HG02973 (cell line): ENCODE measurements around the gene ACSBG1.

Source experiments
- ATAC-seq: cut with Tn5 transposase; IDR thresholded peaks from one replicate; pipeline ENCODE4 v1.9.1; 2021; ENCODE audit warnings: moderate library complexity; ENCODE audit not compliant: unreplicated experiment

Gene ACSBG1

GRCh38 chr15:78204351-78205309 lies 29.7 kb downstream of the ACSBG1 start:
- ATAC-seq = no peak

GRCh38 chr15:78203346-78204225 lies 30.8 kb downstream of the ACSBG1 start:
- no peak for ATAC-seq

- ATAC-seq = no peak
These were observed 32.8 kb downstream of the ACSBG1 start for GRCh38 chr15:78201281-78202190.

- no peak for ATAC-seq
These were observed 34.0 kb downstream of the ACSBG1 start for GRCh38 chr15:78200276-78200930.

- ATAC-seq = no peak
These were observed 36.7 kb downstream of the ACSBG1 start for GRCh38 chr15:78197632-78198031.

- no peak for ATAC-seq
These were observed 38.6 kb downstream of the ACSBG1 start for GRCh38 chr15:78195735-78196201.

- no peak for ATAC-seq
These were observed 39.8 kb downstream of the ACSBG1 start for GRCh38 chr15:78194568-78194925.

GRCh38 chr15:78193731-78194567 lies 40.4 kb downstream of the ACSBG1 start:
- ATAC-seq = no peak

GRCh38 chr15:78192826-78193594 lies 41.4 kb downstream of the ACSBG1 start:
- no peak for ATAC-seq

- no peak for ATAC-seq
These were observed 51.5 kb downstream of the ACSBG1 start for GRCh38 chr15:78182821-78183220.

GRCh38 chr15:78182336-78182700 lies 52.0 kb downstream of the ACSBG1 start:
- no peak for ATAC-seq

- ATAC-seq = no peak
These were observed 54.5 kb downstream of the ACSBG1 start for GRCh38 chr15:78179906-78180305.

- no peak for ATAC-seq
These were observed 55.0 kb downstream of the ACSBG1 start for GRCh38 chr15:78179286-78179840.

GRCh38 chr15:78178064-78178463 lies 56.3 kb downstream of the ACSBG1 start:
- ATAC-seq = no peak

- ATAC-seq = no peak
These were observed 56.9 kb downstream of the ACSBG1 start for GRCh38 chr15:78177447-78177873.

- ATAC-seq = no peak
These were observed 59.0 kb downstream of the ACSBG1 start for GRCh38 chr15:78175330-78175729.

GRCh38 chr15:78174401-78174800 lies 60.0 kb downstream of the ACSBG1 start:
- ATAC-seq = no peak

GRCh38 chr15:78171864-78172472 lies 62.4 kb downstream of the ACSBG1 start:
- ATAC-seq = no peak
